ENCODE measurements around the gene CYP39A1.

CYP39A1 gene

DNA sequence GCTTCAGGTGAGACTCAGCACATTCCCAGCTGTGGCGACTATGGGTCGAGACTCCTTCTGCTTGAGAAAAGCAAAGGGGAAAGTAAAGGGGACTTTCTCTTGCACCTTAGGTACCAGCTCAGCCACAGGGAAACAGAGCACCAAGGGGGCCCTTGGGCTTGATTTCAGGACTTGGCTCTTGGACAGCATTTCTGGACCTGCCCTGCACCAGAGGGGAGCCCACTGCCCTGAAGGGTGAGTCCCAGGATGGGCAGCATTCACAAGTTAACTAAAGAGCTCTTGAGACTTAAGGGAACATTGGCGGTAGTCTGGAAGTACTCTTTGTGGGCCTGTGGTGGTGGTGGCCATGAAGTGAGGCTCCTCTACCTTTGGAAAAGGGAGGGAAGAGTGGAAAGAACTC is 111.1 kb downstream of the CYP39A1 start:
- no peak overlapping the region for H2BK120ac ChIP-seq (ENCODE audit: low read depth, low read length)
- no peak overlapping the region for H3K14ac ChIP-seq (ENCODE audit: low read length)
- H3K27me3 ChIP-seq (ENCODE audit: control insufficient read depth in 3 of 3, insufficient read depth in 3 of 3, low read depth in 1 of 3, low read length in 3 of 3) = no peaks in the 10 kb centered on the region
- no peak overlapping the region for H3K23ac ChIP-seq (ENCODE audit: low read depth, low read length, poor library complexity)
- no peak overlapping the region for H3K4me3 ChIP-seq (ENCODE audit: low read length in 2 of 2)
- no CpG with 5 or more reads among the region's 3 CpGs for WGBS, 2 donors (ENCODE audit: extremely low coverage in 2 of 2, insufficient read length in 2 of 2, insufficient replicate concordance in 1 of 2)
- no peak for DNase-seq (ENCODE audit: low spot score)
- H3K36me3 ChIP-seq (replicated peaks in 1 of 2; ENCODE audit: control insufficient read depth in 2 of 2, insufficient read depth in 2 of 2, low read length in 2 of 2) = no peaks in the 10 kb centered on the region
- H2AFZ ChIP-seq (ENCODE audit: low read length) = no peak overlapping the region
- no peak overlapping the region for H3K27ac ChIP-seq (replicated peaks; ENCODE audit: low read length)
- H4K91ac ChIP-seq (ENCODE audit: low read depth, low read length, poor library complexity) = no peak overlapping the region
- no peak overlapping the region for H2BK5ac ChIP-seq (ENCODE audit: low read length)
- H2AK5ac ChIP-seq (ENCODE audit: low read depth, low read length) = no peak overlapping the region
- no peak overlapping the region for H3K9ac ChIP-seq (ENCODE audit: low read depth, low read length, poor library complexity)
- no peak overlapping the region for H3K18ac ChIP-seq (ENCODE audit: low read length)
- H3K4me2 ChIP-seq (ENCODE audit: insufficient read depth, low read length, poor library complexity, severe bottlenecking) = no peak overlapping the region
- no peak overlapping the region for H2BK15ac ChIP-seq (ENCODE audit: low read length)
- no peaks in the 10 kb centered on the region for H3K4me1 ChIP-seq (ENCODE audit: control insufficient read depth in 2 of 2, insufficient read depth in 1 of 2, low read depth in 1 of 2, low read length in 2 of 2)
- H3K4ac ChIP-seq (ENCODE audit: low read length) = no peak overlapping the region
- no peaks in the 10 kb centered on the region for H3K9me3 ChIP-seq (replicated peaks in 1 of 2; ENCODE audit: control insufficient read depth in 2 of 2, insufficient read depth in 1 of 2, low read depth in 1 of 2, low read length in 2 of 2)
- H3K79me1 ChIP-seq (ENCODE audit: low read depth, low read length) = no peaks in the 10 kb centered on the region
- no peak overlapping the region for H4K8ac ChIP-seq (ENCODE audit: low read depth, low read length)
- no peak overlapping the region for H2BK12ac ChIP-seq (ENCODE audit: low read length)

DNA sequence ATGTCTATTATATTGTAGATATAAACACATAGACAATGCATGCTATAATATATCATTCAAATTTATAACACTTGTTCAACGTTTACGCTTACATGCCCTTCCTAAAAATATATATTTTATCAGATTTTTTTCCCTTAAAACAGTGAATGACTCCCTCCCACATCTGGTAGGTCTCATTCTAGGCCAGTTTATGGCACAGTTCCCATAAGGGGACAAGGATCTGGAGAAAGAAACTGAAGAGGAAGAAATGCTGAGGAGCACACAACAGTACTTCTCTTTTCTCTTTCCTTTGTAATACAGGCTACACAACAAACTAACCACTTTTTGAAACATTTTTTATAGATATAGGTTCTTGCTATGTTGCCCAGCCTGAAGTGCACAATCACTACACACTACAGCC is 112.8 kb downstream of the CYP39A1 start:
- H3K36me3 ChIP-seq (replicated peaks in 1 of 2; ENCODE audit: control insufficient read depth in 2 of 2, insufficient read depth in 2 of 2, low read length in 2 of 2) = no peaks in the 10 kb centered on the region
- no peaks in the 10 kb centered on the region for H3K79me1 ChIP-seq (ENCODE audit: low read depth, low read length)
- H3K4me3 ChIP-seq (ENCODE audit: low read length in 2 of 2) = no peak overlapping the region
- H2BK120ac ChIP-seq (ENCODE audit: low read depth, low read length) = no peak overlapping the region
- no peak overlapping the region for H4K8ac ChIP-seq (ENCODE audit: low read depth, low read length)
- H3K18ac ChIP-seq (ENCODE audit: low read length) = no peak overlapping the region
- no peak for DNase-seq (ENCODE audit: low spot score)
- H3K9me3 ChIP-seq (replicated peaks in 1 of 2; ENCODE audit: control insufficient read depth in 2 of 2, insufficient read depth in 1 of 2, low read depth in 1 of 2, low read length in 2 of 2) = no peaks in the 10 kb centered on the region
- H3K4me1 ChIP-seq (ENCODE audit: control insufficient read depth in 2 of 2, insufficient read depth in 1 of 2, low read depth in 1 of 2, low read length in 2 of 2) = no peaks in the 10 kb centered on the region
- H3K4ac ChIP-seq (ENCODE audit: low read length) = no peak overlapping the region
- no peak overlapping the region for H3K23ac ChIP-seq (ENCODE audit: low read depth, low read length, poor library complexity)
- no peak overlapping the region for H4K91ac ChIP-seq (ENCODE audit: low read depth, low read length, poor library complexity)
- whole genome bisulfite sequencing, 2 donors (ENCODE audit: extremely low coverage in 2 of 2, insufficient read length in 2 of 2, insufficient replicate concordance in 1 of 2) = no CpG with 5 or more reads among the region's 2 CpGs
- H2AFZ ChIP-seq (ENCODE audit: low read length) = no peak overlapping the region
- H3K9ac ChIP-seq (ENCODE audit: low read depth, low read length, poor library complexity) = no peak overlapping the region
- no peak overlapping the region for H2BK12ac ChIP-seq (ENCODE audit: low read length)
- H2AK5ac ChIP-seq (ENCODE audit: low read depth, low read length) = no peak overlapping the region
- no peak overlapping the region for H3K4me2 ChIP-seq (ENCODE audit: insufficient read depth, low read length, poor library complexity, severe bottlenecking)
- no peaks in the 10 kb centered on the region for H3K27me3 ChIP-seq (ENCODE audit: control insufficient read depth in 3 of 3, insufficient read depth in 3 of 3, low read depth in 1 of 3, low read length in 3 of 3)
- H3K27ac ChIP-seq (replicated peaks; ENCODE audit: low read length) = no peak overlapping the region
- H2BK15ac ChIP-seq (ENCODE audit: low read length) = no peak overlapping the region
- no peak overlapping the region for H2BK5ac ChIP-seq (ENCODE audit: low read length)
- no peak overlapping the region for H3K14ac ChIP-seq (ENCODE audit: low read length)

DNA sequence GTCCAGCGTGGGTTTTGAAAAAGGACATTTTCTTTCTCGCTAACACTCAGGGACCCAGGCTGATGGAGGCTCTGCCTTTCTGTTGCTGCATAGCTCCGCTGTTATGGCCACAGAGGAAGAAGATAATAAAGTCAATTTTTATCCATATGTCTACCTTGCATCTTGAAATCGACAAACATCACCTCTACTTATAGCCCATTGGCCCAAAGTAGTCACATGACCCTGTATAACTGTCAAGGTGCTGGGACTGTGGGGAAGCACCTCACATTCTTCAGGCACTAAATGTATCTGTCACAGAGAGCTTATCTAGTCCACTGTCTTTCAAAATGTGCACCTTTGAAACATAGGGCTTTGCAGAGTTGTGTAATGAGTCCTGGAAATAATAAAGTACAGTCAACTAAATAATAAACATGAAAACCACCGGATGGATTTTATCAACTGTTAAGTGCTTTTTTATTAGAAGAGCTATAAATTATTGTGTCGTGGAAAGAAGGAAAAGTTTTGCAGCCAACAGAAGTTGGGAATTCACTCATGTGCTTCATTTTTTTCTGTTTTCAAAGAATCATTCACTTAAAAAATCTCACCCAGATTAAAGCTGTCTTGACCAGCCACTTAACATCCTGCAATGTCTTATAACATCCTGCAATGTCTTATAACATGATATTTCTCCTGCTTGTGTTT is 113.7 kb downstream of the CYP39A1 start:
- H3K9me3 ChIP-seq (replicated peaks in 1 of 2; ENCODE audit: control insufficient read depth in 2 of 2, insufficient read depth in 1 of 2, low read depth in 1 of 2, low read length in 2 of 2) = no peaks in the 10 kb centered on the region
- no peak overlapping the region for H3K4ac ChIP-seq (ENCODE audit: low read length)
- no peaks in the 10 kb centered on the region for H3K4me1 ChIP-seq (ENCODE audit: control insufficient read depth in 2 of 2, insufficient read depth in 1 of 2, low read depth in 1 of 2, low read length in 2 of 2)
- H2BK120ac ChIP-seq (ENCODE audit: low read depth, low read length) = no peak overlapping the region
- no peak overlapping the region for H3K4me3 ChIP-seq (ENCODE audit: low read length in 2 of 2)
- H3K79me1 ChIP-seq (ENCODE audit: low read depth, low read length) = no peaks in the 10 kb centered on the region
- H3K14ac ChIP-seq (ENCODE audit: low read length) = no peak overlapping the region
- no peak overlapping the region for H2BK12ac ChIP-seq (ENCODE audit: low read length)
- no peak overlapping the region for H3K23ac ChIP-seq (ENCODE audit: low read depth, low read length, poor library complexity)
- no peak overlapping the region for H3K9ac ChIP-seq (ENCODE audit: low read depth, low read length, poor library complexity)
- H3K36me3 ChIP-seq (replicated peaks in 1 of 2; ENCODE audit: control insufficient read depth in 2 of 2, insufficient read depth in 2 of 2, low read length in 2 of 2) = no peaks in the 10 kb centered on the region
- no peak overlapping the region for H4K8ac ChIP-seq (ENCODE audit: low read depth, low read length)
- no peak overlapping the region for H2BK15ac ChIP-seq (ENCODE audit: low read length)
- no peak for DNase-seq (ENCODE audit: low spot score)
- no peak overlapping the region for H2BK5ac ChIP-seq (ENCODE audit: low read length)
- no peak overlapping the region for H2AK5ac ChIP-seq (ENCODE audit: low read depth, low read length)
- H3K4me2 ChIP-seq (ENCODE audit: insufficient read depth, low read length, poor library complexity, severe bottlenecking) = no peak overlapping the region
- no peak overlapping the region for H3K18ac ChIP-seq (ENCODE audit: low read length)
- no CpG with 5 or more reads among the region's 6 CpGs for WGBS, 2 donors (ENCODE audit: extremely low coverage in 2 of 2, insufficient read length in 2 of 2, insufficient replicate concordance in 1 of 2)
- no peak overlapping the region for H3K27ac ChIP-seq (replicated peaks; ENCODE audit: low read length)
- no peaks in the 10 kb centered on the region for H3K27me3 ChIP-seq (ENCODE audit: control insufficient read depth in 3 of 3, insufficient read depth in 3 of 3, low read depth in 1 of 3, low read length in 3 of 3)
- no peak overlapping the region for H2AFZ ChIP-seq (ENCODE audit: low read length)
- H4K91ac ChIP-seq (ENCODE audit: low read depth, low read length, poor library complexity) = no peak overlapping the region

DNA sequence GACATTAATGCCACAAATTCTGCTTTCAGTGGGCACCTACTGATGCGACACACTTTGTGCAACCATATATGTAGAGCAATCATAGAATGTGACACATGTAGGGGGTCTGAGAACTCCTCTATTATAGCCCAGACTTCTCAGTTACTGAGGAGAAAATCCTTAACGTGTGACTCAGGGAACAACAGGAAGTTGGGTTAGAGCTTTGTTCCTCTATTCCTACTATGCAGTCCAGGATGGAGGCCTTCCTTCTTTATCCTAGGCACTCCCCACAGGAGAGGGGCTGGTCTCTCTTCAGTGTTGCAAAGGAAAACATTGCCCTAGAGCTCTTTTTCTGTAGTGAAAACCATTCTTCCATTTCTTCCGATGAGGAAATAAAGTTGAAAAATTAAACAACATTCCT is 121.7 kb downstream of the CYP39A1 start:
- Histone ChIP-seq H3K23ac (ENCODE audit: low read depth, low read length, poor library complexity) (no peak overlapping the region), H3K4me2 (ENCODE audit: insufficient read depth, low read length, poor library complexity, severe bottlenecking) (no peak overlapping the region), H3K4me3 (ENCODE audit: low read length in 2 of 2) (no peak overlapping the region), H3K9ac (ENCODE audit: low read depth, low read length, poor library complexity) (no peak overlapping the region), H3K27ac (replicated peaks; ENCODE audit: low read length) (no peak overlapping the region), H2BK15ac (ENCODE audit: low read length) (no peak overlapping the region), H2BK120ac (ENCODE audit: low read depth, low read length) (no peak overlapping the region), H3K4me1 (ENCODE audit: control insufficient read depth in 2 of 2, insufficient read depth in 1 of 2, low read depth in 1 of 2, low read length in 2 of 2) (no peaks in the 10 kb centered on the region), H3K9me3 (replicated peaks in 1 of 2; ENCODE audit: control insufficient read depth in 2 of 2, insufficient read depth in 1 of 2, low read depth in 1 of 2, low read length in 2 of 2) (no peaks in the 10 kb centered on the region), H2BK5ac (ENCODE audit: low read length) (no peak overlapping the region), H4K91ac (ENCODE audit: low read depth, low read length, poor library complexity) (no peak overlapping the region), H3K36me3 (replicated peaks in 1 of 2; ENCODE audit: control insufficient read depth in 2 of 2, insufficient read depth in 2 of 2, low read length in 2 of 2) (no peaks in the 10 kb centered on the region), H2BK12ac (ENCODE audit: low read length) (no peak overlapping the region), H2AK5ac (ENCODE audit: low read depth, low read length) (no peak overlapping the region), H2AFZ (ENCODE audit: low read length) (no peak overlapping the region), H3K79me1 (ENCODE audit: low read depth, low read length) (no peaks in the 10 kb centered on the region), H3K18ac (ENCODE audit: low read length) (no peak overlapping the region), H3K4ac (ENCODE audit: low read length) (no peak overlapping the region), H4K8ac (ENCODE audit: low read depth, low read length) (no peak overlapping the region), H3K14ac (ENCODE audit: low read length) (no peak overlapping the region), H3K27me3 (ENCODE audit: control insufficient read depth in 3 of 3, insufficient read depth in 3 of 3, low read depth in 1 of 3, low read length in 3 of 3) (no peaks in the 10 kb centered on the region)
- WGBS, 2 donors (ENCODE audit: extremely low coverage in 2 of 2, insufficient read length in 2 of 2, insufficient replicate concordance in 1 of 2) = no CpG with 5 or more reads among the region's 3 CpGs
- DNase-seq (ENCODE audit: low spot score) = no peak

Data from neuronal stem cell (in vitro differentiated cells).